Psoas muscle (tissue), 8 donors: ENCODE measurements around the gene FTO. TPM values are rescaled to one million over a fixed set of nuclear protein-coding genes. Genes with fewer than 3 reads are reported as not detected.

Experiments used
- ATAC-seq, 4 donors: fragments of 200-7000 bp; cut with Tn5 transposase; one replicate each; pipeline ENCODE4 v1.9.1; 2020; ENCODE audit warnings: moderate library complexity in 3 of 4, mild to moderate bottlenecking in 2 of 4
- DNase-seq, 2 donors: peaks; one replicate each; pipeline ENCODE4 v3.0.0-alpha.2; 2020
- H3K27ac ChIP-seq: fragments of 200-600 bp; one replicate; pipeline ENCODE4 v1.8.0; 2022
- H3K27me3 ChIP-seq, 3 donors: fragments of 200-600 bp in 1 of 3; one replicate each; pipeline versions ENCODE4 v1.6.1 to v1.8.0; 2013 to 2022; ENCODE audit warnings: low read length in 2 of 3, mild to moderate bottlenecking in 2 of 3, moderate library complexity in 1 of 3; ENCODE audit not compliant: insufficient read depth in 3 of 3
- H3K36me3 ChIP-seq, 2 donors: fragments of 200-600 bp in 1 of 2; one replicate each; pipeline versions ENCODE4 v1.6.1 to v1.8.0; 2013 to 2022; ENCODE audit warnings: low read depth in 1 of 2, mild to moderate bottlenecking in 1 of 2, moderate library complexity in 1 of 2; ENCODE audit not compliant: insufficient read depth in 1 of 2
- H3K4me1 ChIP-seq: fragments of 200-600 bp; one replicate; pipeline ENCODE4 v1.8.0; 2022
- H3K4me3 ChIP-seq: fragments of 200-600 bp; one replicate; pipeline ENCODE4 v1.8.0; 2022; ENCODE audit warnings: mild to moderate bottlenecking
- H3K9me3 ChIP-seq: fragments of 200-600 bp; one replicate; pipeline ENCODE4 v1.8.0; 2022
- WGBS, 3 donors: extraction: QIAGEN DNeasy Blood & Tissue Kit; methylation state at CpG; one replicate each; pipeline versions ENCODE4 v1.1.6 to v1.1.7; 2013; 5-methylcytosine and 5-hydroxymethylcytosine counted together
- intact Hi-C, 2 donors: fragments of 100-400 bp; cut with DNase I; formaldehyde crosslinking; loops; one replicate each; pipeline versions ENCODE4 v1.11.0 to v1.14.2; 2022
- polyA plus RNA-seq, 3 donors: library from polyadenylated mRNA; stranded (reverse); fragments of 200-250 nt; gene quantifications; one replicate each; pipeline ENCODE4 v1.2.3, GENCODE V29; 2013
- total RNA-seq, 4 donors: library from RNA; stranded (reverse); fragmentation: NEBNext Ultra II Directional in 2 of 4; extraction: Animal tissue kit (Norgen Biotek cat#: 25700) in 2 of 4; gene quantifications; one replicate each; pipeline versions ENCODE4 v1.2.1 to v1.2.4, GENCODE V29; 2021 to 2023
- TF ChIP-seq, protein P1 (sequence below): fragments of 200-600 bp; IDR thresholded peaks from one replicate; pipeline ENCODE4 v1.8.0; 2022; ENCODE audit warnings: antibody characterized with exemption
- donor health status: healthy with polysubstance abuse.
- donor health status: DM: no; HTN: no; CAD: no; lungs with moderate emphysema.
- donor health status: Bipolar disorder and iron deficiency.
- donor health status: healthy.
- donor health status: DM: yes; HTN: yes; CAD: no.
- donor health status: DM: no; HTN: no; CAD: no.
- donor health status: DM: no; HTN: no; CAD: no.
- donor health status: DM: yes; HTN: yes; CAD: no.

Gene FTO
- total and polyA plus RNA-seq, 7 donors: 14.2 to 67.6 (median 47.4) TPM

DNA sequence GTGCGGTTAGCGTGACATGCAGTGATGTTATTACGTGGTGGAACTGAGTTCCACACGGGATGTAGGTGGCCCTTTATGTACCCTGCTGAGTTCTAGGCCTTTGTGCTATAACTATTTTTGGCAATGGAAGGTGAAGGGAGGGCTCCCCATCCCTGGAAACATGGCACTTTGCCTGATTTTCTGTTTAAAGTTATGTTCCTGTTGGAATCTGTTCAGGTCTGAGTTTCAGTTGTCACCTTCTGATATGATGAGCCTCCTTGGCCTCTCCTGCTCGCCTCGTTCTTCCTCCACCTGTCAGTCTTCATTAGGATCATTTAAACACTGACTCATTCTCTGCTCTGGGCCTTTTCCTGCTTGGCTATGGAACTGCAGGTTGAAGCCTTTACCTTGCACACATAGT is 200.6 kb downstream of the FTO start:
- peak in 3 of 4 donors; percentile 67 to 85 (median 74) for ATAC-seq

DNA sequence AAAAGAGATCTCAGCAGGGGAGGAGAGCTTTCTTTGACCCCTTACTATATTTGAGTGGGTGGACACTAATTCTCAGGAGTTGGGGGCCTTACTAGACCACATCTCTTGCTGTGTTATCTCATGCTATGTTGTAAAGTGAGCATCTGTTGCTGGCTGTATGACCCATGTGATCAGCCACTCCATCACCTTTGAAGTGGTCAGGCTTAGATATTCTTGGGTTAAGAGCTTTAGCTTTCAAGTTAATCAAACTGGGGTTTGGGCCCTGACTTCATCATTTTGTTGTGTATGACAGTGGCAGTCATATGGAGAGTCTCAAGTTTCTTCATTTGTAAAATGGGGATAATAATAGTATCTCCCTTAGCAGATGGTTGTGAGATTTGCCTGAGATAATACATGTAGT is 201.1 kb downstream of the FTO start:
- no peaks in the 10 kb centered on the region for H3K27me3 ChIP-seq
- H3K36me3 ChIP-seq: no peaks in the 10 kb centered on the region
- H3K4me1 ChIP-seq: no peaks in the 10 kb centered on the region
- intact Hi-C loops: no loop called here
- ATAC-seq: peak in 1 of 4 donors; percentile 32
- TF ChIP-seq, protein P1, sequence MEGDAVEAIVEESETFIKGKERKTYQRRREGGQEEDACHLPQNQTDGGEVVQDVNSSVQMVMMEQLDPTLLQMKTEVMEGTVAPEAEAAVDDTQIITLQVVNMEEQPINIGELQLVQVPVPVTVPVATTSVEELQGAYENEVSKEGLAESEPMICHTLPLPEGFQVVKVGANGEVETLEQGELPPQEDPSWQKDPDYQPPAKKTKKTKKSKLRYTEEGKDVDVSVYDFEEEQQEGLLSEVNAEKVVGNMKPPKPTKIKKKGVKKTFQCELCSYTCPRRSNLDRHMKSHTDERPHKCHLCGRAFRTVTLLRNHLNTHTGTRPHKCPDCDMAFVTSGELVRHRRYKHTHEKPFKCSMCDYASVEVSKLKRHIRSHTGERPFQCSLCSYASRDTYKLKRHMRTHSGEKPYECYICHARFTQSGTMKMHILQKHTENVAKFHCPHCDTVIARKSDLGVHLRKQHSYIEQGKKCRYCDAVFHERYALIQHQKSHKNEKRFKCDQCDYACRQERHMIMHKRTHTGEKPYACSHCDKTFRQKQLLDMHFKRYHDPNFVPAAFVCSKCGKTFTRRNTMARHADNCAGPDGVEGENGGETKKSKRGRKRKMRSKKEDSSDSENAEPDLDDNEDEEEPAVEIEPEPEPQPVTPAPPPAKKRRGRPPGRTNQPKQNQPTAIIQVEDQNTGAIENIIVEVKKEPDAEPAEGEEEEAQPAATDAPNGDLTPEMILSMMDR: no peak
- H3K9me3 ChIP-seq: no peaks in the 10 kb centered on the region
- DNase-seq: no peak
- no peak overlapping the region for H3K4me3 ChIP-seq
- no peak overlapping the region for H3K27ac ChIP-seq

More for the DNA sequence above, 200.6 kb downstream of the FTO start:
- Histone ChIP-seq H3K36me3 (no peaks in the 10 kb centered on the region), H3K27ac (no peak overlapping the region), H3K27me3 (no peaks in the 10 kb centered on the region), H3K4me3 (no peak overlapping the region), H3K4me1 (no peaks in the 10 kb centered on the region), H3K9me3 (no peaks in the 10 kb centered on the region)
- intact Hi-C loops: no loop called here
- TF ChIP-seq, protein P1: no peak
- WGBS, 3 donors: 57 to 79% (median 61%) methylated on average over 6 of the region's 6 CpGs
- no peak for DNase-seq

DNA sequence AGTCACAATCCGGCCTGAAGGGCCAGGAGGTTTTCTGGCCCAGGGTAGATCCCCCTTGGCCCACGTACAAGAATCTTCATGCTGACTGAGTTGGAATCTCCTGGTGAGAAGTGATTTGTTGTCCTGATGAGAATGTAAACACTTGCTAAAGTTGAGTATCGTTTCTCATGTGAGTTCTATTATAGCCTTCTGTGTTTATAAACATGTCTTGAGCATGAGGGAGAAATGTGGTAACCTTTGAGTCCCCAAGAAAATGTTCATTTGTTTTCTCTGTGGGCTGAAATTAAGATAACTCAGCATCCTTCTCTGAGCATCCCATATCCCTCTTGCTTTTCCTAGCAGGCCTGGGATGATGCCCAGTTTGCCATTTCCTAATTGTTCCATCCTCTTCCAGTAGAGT is 204.8 kb downstream of the FTO start:
- intact Hi-C loops: no loop called here

DNA sequence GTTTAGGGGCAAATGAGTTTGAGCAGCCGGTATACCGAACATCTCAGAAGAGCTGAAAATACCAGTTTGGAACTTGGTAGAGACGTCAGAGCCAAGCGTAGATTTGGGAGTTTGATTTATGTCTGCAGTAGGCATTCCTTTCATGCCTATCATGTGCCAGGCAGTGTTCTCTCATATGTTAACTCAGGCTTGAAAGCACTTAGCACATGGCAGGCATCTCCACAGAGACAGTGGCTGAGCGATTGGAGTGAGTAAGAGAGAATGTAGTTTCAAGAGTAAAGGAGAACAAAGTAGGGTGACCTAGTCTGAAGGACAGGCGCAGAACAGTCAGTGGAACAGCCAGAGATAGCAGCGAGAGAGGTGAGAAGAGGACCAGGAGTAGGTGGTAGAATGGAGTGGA is 207.0 kb downstream of the FTO start:
- WGBS, 3 donors: 29 to 37% (median 35%) methylated on average over 7 of the region's 7 CpGs
- peak; percentile 34 to 82 (median 80) for ATAC-seq

More for the DNA sequence above, 204.8 kb downstream of the FTO start:
- no peak overlapping the region for H3K27ac ChIP-seq
- no peaks in the 10 kb centered on the region for H3K27me3 ChIP-seq
- DNase-seq: no peak
- 20 to 32% (median 29%) methylated on average over 3 of the region's 3 CpGs for WGBS, 3 donors
- ATAC-seq: no peak
- H3K4me1 ChIP-seq: peaks cover 7% of the 10 kb centered on the region
- no peak overlapping the region for H3K4me3 ChIP-seq
- H3K9me3 ChIP-seq: no peaks in the 10 kb centered on the region
- no peaks in the 10 kb centered on the region for H3K36me3 ChIP-seq
- TF ChIP-seq, protein P1: no peak

DNA sequence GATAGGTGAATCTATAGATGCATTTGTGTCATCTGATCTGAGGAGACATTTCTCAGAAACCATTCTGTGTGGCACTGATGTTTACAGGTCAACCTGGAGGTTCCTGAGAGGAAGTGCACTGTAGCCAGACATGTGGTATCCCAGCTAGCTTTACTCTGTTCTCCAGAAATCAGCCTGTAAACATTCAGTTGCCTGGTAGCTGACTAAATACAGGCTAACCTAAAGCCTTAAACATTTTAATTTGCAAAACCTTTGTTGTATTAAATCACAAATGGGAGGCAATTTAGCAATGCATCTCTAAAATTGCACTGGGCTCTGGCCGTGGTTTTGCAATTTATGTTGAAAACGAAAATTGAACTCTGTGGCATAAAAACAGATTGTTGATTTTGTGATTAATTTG is 207.6 kb downstream of the FTO start:
- intact Hi-C loops: no loop called here
- WGBS, 3 donors: 82 to 89% (median 85%) methylated on average over 2 of the region's 2 CpGs
- DNase-seq: no peak
- no peak overlapping the region for H3K4me3 ChIP-seq
- H3K36me3 ChIP-seq: no peaks in the 10 kb centered on the region
- TF ChIP-seq, protein P1: no peak
- H3K27ac ChIP-seq: no peak overlapping the region
- H3K27me3 ChIP-seq: no peaks in the 10 kb centered on the region
- H3K9me3 ChIP-seq: no peaks in the 10 kb centered on the region
- H3K4me1 ChIP-seq: peaks cover 12% of the 10 kb centered on the region
- ATAC-seq: no peak

More for the DNA sequence above, 207.0 kb downstream of the FTO start:
- peaks cover 10% of the 10 kb centered on the region for H3K4me1 ChIP-seq
- TF ChIP-seq, protein P1: no peak
- no peaks in the 10 kb centered on the region for H3K9me3 ChIP-seq
- no peak overlapping the region for H3K4me3 ChIP-seq
- no peak for DNase-seq
- intact Hi-C loops: no loop called here
- H3K36me3 ChIP-seq: no peaks in the 10 kb centered on the region
- no peak overlapping the region for H3K27ac ChIP-seq
- H3K27me3 ChIP-seq: no peaks in the 10 kb centered on the region
